OCI-M1 (cell line): ENCODE measurements around the gene DOP1A.
"Not testable (repeated sequence)": the region's sequence is repeated elsewhere in the genome, so short reads cannot be mapped to it uniquely, and the experiment has no call there.

Experiments
- DNase-seq: peaks from one replicate; lab custom pipeline; 2025; lab: John Stamatoyannopoulos, UW

DOP1A gene

DNA sequence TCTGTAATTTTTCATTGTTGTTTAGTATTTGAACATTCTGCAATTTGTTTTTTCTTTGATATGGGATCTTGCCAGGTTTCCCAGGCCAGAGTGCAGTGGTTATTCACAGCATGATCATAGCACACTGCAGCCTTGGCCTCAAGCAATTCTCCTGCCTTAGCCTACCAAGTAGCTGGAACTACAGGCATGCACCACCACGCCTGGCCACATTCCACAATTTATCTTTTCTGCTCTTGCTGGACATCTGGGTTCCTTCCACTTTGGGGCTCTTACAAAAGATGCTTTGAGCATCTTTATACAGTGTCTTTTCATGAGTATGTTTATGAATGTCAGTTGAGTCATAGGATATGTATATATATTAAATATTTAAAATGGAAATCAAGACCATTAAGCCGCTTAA is 83.6 kb downstream of the DOP1A start:
- DNase-seq: no peak

DNA sequence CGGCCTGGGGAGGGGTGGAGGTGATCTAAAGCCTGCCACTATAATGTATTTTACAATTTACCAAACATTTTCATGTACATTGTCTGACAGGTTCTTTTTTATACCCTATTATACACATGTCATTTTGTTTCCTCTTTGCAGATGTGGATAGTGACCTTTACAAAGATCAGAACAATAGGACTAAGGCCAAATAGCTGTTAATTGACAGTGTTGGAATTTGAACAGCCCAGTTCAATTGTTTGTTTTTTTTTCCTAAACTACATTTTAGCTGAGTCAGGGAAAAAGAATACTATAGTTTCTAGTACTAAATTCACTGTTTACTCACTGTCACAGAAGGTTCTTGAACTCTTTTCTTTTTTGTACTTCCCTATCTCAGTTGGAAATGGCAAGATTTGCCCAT is 85.4 kb downstream of the DOP1A start:
- no peak for DNase-seq

DNA sequence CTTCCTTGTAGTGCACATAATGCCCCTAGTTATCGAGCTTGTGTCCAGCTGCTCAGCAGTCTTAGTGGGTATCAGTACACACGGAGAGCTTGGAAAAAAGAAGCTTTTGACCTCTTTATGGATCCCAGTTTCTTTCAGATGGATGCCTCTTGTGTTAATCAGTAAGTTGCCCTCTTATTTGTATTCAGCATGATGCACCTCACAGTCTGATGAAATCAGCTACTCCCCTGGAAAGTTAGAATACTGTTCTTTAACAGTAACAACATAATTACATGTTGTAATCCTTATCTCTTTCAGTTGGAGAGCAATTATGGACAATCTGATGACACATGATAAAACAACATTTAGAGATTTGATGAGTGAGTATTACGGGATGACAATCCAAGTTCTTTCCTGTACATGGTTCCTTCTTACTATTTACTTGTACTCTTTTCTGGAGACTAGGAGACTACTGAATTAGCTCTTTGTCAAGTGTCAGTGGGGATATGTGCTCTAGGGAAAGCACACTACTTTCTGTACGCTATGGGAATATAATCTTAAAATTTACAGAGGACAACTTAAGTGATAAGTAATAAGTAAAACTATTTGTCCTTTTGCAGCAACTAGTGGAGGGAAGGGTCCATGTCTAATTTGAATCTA is 86.5 kb downstream of the DOP1A start:
- DNase-seq: no peak

DNA sequence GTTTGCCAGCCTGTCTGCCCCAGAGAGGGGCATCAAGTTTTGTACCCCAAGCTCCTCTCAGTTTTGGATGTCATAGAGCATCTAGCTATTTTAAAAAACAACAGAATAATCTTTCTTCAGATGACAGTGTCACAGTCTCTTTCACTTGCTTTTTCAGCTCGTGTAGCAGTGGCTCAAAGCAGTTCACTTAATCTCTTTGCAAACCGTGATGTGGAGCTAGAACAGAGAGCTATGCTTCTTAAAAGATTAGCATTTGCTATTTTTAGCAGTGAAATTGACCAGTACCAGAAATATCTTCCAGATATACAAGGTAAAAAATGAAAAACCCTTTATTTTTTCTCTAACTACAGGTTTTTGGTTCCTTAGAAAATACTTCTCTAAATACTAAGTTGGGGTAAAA is 88.3 kb downstream of the DOP1A start:
- no peak for DNase-seq

- peak; percentile 46 for DNase-seq
Measured at GRCh38 chr6:83160167-83160566, 92.7 kb downstream of the DOP1A start.

- DNase-seq: no peak
Measured at GRCh38 chr6:83167726-83168278, 100.3 kb downstream of the DOP1A start.

- DNase-seq: no peak
Measured at GRCh38 chr6:83168556-83168955, 101.1 kb downstream of the DOP1A start.

DNA sequence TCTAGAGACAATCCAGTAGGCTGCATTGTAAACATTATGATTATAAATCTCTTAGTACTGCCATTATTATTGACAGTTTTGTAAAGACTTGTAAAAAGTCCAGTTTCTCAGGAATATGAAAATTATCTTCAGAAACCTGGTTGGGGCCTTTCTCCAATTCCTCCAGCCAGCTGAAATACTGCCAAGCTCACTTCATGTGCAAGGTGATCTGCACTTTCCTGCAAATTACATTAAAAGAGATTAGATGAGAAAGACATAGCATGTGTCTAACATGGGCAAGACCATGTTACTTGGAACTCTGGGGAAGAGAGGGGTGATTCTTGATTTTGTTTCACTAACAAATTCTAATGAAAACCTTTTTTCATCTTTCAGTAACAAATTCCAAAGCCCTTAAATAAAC is 101.6 kb downstream of the DOP1A start:
- DNase-seq: no peak

DNA sequence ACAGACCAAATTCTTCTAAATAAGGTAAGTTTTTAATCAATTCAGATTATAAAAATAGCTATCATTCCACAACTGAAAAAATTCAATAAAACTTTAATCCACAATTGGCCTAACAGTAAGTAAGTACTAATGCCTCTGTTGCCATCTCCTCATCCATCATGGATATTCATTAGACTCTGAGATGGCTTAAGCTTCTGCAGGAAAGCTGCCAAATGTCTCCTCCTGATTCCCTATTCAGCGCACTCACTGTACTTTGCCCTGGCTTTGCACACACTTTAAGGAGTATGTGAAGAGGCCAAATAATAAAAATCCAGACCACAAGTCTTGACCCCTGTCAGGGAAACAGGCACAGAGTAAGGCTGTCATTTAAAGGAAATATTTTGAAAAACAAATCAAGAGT is 102.0 kb downstream of the DOP1A start:
- DNase-seq: no peak

- no peak for DNase-seq
Measured at GRCh38 chr6:83176246-83176645, 108.8 kb downstream of the DOP1A start.

DNA sequence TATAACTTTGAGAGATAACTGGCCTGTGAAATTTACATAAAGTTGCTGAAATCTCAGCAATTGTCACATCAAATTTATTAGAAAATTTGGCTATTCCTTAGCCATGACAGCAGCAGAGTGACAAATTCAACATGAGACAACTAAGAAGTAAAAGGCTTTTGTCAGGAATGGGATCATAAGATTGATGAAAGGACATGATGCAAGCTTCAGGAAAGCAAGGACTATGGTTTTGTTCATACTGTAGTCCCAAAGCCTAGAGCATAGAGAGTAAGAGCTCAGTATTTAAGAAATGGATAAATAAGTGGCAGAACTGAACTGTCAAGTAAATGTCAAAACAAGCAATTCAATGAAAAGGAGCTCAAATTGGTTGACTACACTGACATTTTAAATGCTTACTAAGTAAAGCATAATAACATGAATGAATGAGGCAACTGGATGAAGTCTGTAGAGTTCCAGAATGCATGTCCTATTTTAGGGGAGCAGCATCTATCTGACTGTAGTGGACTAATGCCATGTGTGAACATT is 113.0 kb downstream of the DOP1A start:
- DNase-seq: no peak

DNA sequence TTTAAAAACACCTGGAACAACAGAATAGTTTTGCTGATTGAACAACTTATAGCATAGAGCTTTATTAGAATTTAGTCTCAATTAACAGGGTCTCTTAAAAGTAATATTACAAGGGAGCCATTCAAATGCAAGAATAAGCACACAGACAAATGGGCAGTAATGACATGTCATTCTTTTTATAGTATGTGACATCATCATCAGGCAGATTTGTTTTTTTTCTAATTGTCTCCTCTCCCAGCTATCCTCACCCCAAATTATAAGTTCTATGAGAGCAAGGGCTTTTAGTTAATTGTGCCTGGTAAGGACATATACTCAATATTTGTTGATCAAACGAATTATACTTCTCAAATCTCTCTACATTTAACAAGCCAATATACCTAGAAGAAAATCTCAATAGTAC is 114.6 kb downstream of the DOP1A start:
- no peak for DNase-seq

DNA sequence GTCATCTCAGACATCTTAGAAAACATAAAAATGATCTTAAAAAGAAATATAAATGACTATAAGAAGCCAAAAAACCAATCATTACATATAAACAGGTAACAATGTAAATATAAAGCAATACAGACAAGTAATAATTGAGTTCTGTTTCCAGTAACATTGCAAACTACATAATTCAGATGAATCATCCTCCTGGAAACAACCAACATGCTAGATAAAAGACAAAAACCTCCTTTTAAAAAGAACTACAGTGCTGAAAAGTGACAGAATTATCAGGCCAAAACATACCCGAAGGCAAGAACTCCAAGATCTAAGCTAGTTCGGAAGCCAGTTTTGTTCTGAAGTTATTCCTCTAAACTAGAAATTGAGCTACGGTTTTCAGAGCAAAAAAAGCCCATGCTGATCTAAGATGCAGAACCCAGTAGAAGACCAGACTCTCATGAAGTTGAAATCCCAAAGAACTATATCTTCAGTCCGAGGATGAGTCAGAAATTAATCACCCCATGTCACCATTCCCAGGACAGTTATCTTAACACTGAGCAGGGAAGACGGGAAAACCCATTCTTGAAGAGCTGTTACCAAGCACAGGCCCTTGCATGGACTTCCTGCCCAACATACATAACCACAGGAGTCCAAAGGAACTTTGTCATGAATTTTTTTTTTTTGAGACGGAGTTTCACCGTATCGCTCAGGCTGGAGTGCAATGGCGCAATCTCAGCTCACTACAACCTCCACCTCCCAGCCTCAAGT is 115.8 kb downstream of the DOP1A start:
- peak; percentile 32 for DNase-seq

- no peak for DNase-seq
Measured at GRCh38 chr6:83185096-83185495, 117.6 kb downstream of the DOP1A start.

GRCh38 chr6:83188501-83188900 is 121.0 kb downstream of the DOP1A start:
- no peak for DNase-seq

- DNase-seq: no peak
Measured at GRCh38 chr6:83190626-83191025, 123.2 kb downstream of the DOP1A start.

GRCh38 chr6:83191974-83192373 is 124.5 kb downstream of the DOP1A start:
- DNase-seq: not testable (repeated sequence)

GRCh38 chr6:83192456-83192855 is 125.0 kb downstream of the DOP1A start:
- peak; percentile 56 for DNase-seq

- peak; percentile 96 for DNase-seq
Measured at GRCh38 chr6:83192871-83193746, 125.6 kb downstream of the DOP1A start, which contains the start of the genes PGM3 and RWDD2A. Gene PGM3, minus strand, starts transcription at chr6:83193265. Its CDS starts 2,253 bp downstream, at chr6:83191012. Gene RWDD2A, plus strand, starts transcription at chr6:83193357. Its CDS starts 1,095 bp downstream, at chr6:83194452.

- DNase-seq: peak; percentile 35
Measured at GRCh38 chr6:83193747-83194566, 126.5 kb downstream of the DOP1A start.
